ENCODE data around the gene KRT3. TPM values are rescaled to one million over a fixed set of nuclear protein-coding genes. Genes with fewer than 3 reads are reported as not detected.

KRT3 gene
- total and polyA plus RNA-seq, 9 of the 15 experiments (the other 6 are each of a cell fraction or from before 2014, with no cell fraction given) = not detected

GRCh38 chr12:52821071-52821730, 25.3 kb upstream of the KRT3 start (continued):
- no peak for TF ChIP-seq PRDM10 (IDR thresholded peaks at IDR 0.05; ENCODE audit: partially characterized antibody)

GRCh38 chr12:52820521-52820920, 24.6 kb upstream of the KRT3 start:
- Histone ChIP-seq H3K4me3 (no peak overlapping the region), H2AFZ (ENCODE audit: low read depth, low read length) (no peak overlapping the region), H3K27me3 (ENCODE audit: control insufficient read depth in 2 of 2, insufficient read depth in 2 of 2, low read length in 2 of 2) (peaks cover 26 to 75% of the 10 kb centered on the region in 2 experiments; a peak in 4 of 5 replicates), H3K9me3 (replicated peaks; ENCODE audit: control insufficient read depth, insufficient read depth, low read depth, low read length) (no peaks in the 10 kb centered on the region), H3K79me2 (ENCODE audit: control insufficient read depth, insufficient read depth, low read length) (no peaks in the 10 kb centered on the region), H3K9me1 (ENCODE audit: control insufficient read depth, insufficient read depth, low read length) (no peaks in the 10 kb centered on the region), H4K20me1 (replicated peaks; ENCODE audit: control insufficient read depth, insufficient read depth, low read length) (no peaks in the 10 kb centered on the region), H3K4me1 (replicated peaks in 1 of 2; ENCODE audit: control insufficient read depth in 2 of 2, insufficient read depth in 2 of 2, low read length in 2 of 2) (no peaks in the 10 kb centered on the region; a peak in 2 of 5 replicates), H3K4me2 (ENCODE audit: insufficient read depth, low read length) (no peak overlapping the region), H3K27ac (ENCODE audit: extremely low read depth, low read depth, low read length) (no peak overlapping the region), H3K9ac (ENCODE audit: insufficient read depth in 1 of 2, low read depth in 2 of 2, low read length in 2 of 2) (no peak overlapping the region), H3K36me3 (ENCODE audit: control insufficient read depth, insufficient read depth, low read length) (no peaks in the 10 kb centered on the region)
- DNase-seq (ENCODE audit: extremely low read depth in 1 of 4, low spot score in 3 of 4) = no peak
- no TSS peak for BruUV-seq (replicated peaks)
- CTCF ChIA-PET (ENCODE audit: low intra/inter-chr PET ratio) = no interaction called here
- intact Hi-C loops (cut with micrococcal nuclease) = no loop called here
- WGBS (ENCODE audit: insufficient coverage, low coverage, missing lambda C conversion rate) = 0% methylated on average over 6 of the region's 6 CpGs
- FAIRE-seq = no peak
- TF ChIP-seq HNRNPUL1 (IDR thresholded peaks at IDR 0.05; ENCODE audit: low read length) (no peak), ARHGAP35 (IDR thresholded peaks at IDR 0.05; ENCODE audit: partially characterized antibody) (no peak)
- POLR2A ChIA-PET = interaction anchor here (0.6 to 1.1 kb wide), 3 partner anchors 13 to 253 kb away, joined by 3 to 5 read pairs (median 3); no protein-coding TSS in a partner anchor
- ATAC-seq = no peak
- in situ Hi-C loops (cut with MboI) = no loop called here
